Measurements from ENCODE around the gene ACO2.
"Not testable (repeated sequence)": the region's sequence is repeated elsewhere in the genome, so short reads cannot be mapped to it uniquely, and the experiment has no call there.

ACO2 gene

DNA sequence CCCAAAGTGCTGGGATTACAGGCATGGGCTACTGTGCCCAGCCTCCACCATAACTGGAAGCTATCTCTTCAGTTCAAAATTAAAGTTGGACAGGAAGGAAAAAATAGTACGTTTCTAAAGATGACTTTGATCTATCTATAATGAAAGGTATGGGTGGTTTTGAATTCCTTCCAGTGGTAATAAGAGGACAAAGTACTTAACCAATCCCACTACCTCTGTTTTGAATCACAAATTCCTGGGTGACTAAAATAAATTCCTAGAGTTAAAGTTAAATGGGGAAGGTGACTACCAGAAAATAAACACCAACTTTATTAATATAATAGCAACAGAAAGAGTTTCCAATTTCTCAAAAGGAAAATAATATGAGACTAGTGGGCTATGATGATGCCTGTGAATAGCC is 9.5 kb upstream of the ACO2 start:
- H3K27ac ChIP-seq (ENCODE audit: low read depth, low read length) = no peak overlapping the region
- no CpG with 5 or more reads among the region's 1 CpG for WGBS (ENCODE audit: extremely low coverage, insufficient coverage, insufficient read length)
- H4K12ac ChIP-seq (ENCODE audit: low read depth, low read length) = no peak overlapping the region
- no peak overlapping the region for H3K18ac ChIP-seq (ENCODE audit: low read length)
- H3K4me1 ChIP-seq (ENCODE audit: control insufficient read depth in 1 of 2, insufficient read depth in 2 of 2, low read length in 2 of 2) = no peaks in the 10 kb centered on the region
- H2BK12ac ChIP-seq (ENCODE audit: low read length) = no peak overlapping the region
- H3K23ac ChIP-seq (ENCODE audit: low read length) = no peak overlapping the region
- DNase-seq = no peak
- no peak overlapping the region for H3K9ac ChIP-seq (ENCODE audit: low read length)
- H2AK5ac ChIP-seq (ENCODE audit: low read length) = no peak overlapping the region
- no peak overlapping the region for H3K4me2 ChIP-seq (ENCODE audit: low read length)
- H3K27me3 ChIP-seq (ENCODE audit: insufficient read depth, low read length) = no peaks in the 10 kb centered on the region
- H4K91ac ChIP-seq (ENCODE audit: low read depth, low read length) = no peak overlapping the region
- H2AFZ ChIP-seq (ENCODE audit: insufficient read depth, low read length, poor library complexity) = no peak overlapping the region
- no peaks in the 10 kb centered on the region for H3K79me1 ChIP-seq (ENCODE audit: low read length)
- H2BK5ac ChIP-seq (ENCODE audit: low read depth, low read length, poor library complexity) = no peak overlapping the region
- no peak overlapping the region for H4K8ac ChIP-seq (ENCODE audit: low read depth, low read length)
- no peak overlapping the region for H3K14ac ChIP-seq (ENCODE audit: low read length)
- no peak overlapping the region for H3K4ac ChIP-seq (ENCODE audit: low read depth, low read length)
- no peak overlapping the region for H3K4me3 ChIP-seq (ENCODE audit: low read depth, low read length)
- no peak overlapping the region for H2BK120ac ChIP-seq (ENCODE audit: insufficient read depth, low read length, poor library complexity)
- H3K9me3 ChIP-seq (ENCODE audit: insufficient read depth, low read depth, low read length) = no peaks in the 10 kb centered on the region
- no peaks in the 10 kb centered on the region for H3K79me2 ChIP-seq (ENCODE audit: control insufficient read depth, insufficient read depth, low read length, poor library complexity)
- H3K36me3 ChIP-seq (ENCODE audit: control insufficient read depth in 1 of 2, insufficient read depth in 2 of 2, low read length in 2 of 2) = peaks cover 31 to 41% of the 10 kb centered on the region in 2 experiments

DNA sequence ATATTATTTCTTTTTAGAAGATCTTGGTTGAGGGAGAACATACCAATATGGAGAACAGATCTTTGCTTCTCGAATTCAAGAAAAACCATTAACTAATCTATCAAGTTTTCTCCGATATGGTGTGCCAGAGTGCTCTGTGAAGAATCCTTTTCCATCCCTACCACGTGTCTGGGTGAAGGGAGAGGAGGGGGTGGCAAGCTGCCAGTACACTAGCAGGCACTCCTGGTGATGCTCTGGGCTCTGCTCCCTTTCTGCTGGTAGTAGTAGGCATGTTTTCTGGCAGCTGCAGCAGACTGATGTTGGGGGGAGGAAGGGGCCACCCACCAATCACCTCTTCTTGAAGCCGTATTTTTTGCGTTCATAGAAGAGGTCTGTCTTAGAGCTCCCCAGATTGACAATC is 8.8 kb upstream of the ACO2 start:
- H3K4ac ChIP-seq (ENCODE audit: low read depth, low read length); H4K91ac ChIP-seq (ENCODE audit: low read depth, low read length); H3K4me3 ChIP-seq (ENCODE audit: low read depth, low read length); H2BK12ac ChIP-seq (ENCODE audit: low read length); H2BK120ac ChIP-seq (ENCODE audit: insufficient read depth, low read length, poor library complexity); H3K27me3 ChIP-seq (ENCODE audit: insufficient read depth, low read length); H4K8ac ChIP-seq (ENCODE audit: low read depth, low read length); H2BK5ac ChIP-seq (ENCODE audit: low read depth, low read length, poor library complexity); H2AFZ ChIP-seq (ENCODE audit: insufficient read depth, low read length, poor library complexity); H2AK5ac ChIP-seq (ENCODE audit: low read length); H3K18ac ChIP-seq (ENCODE audit: low read length); H3K14ac ChIP-seq (ENCODE audit: low read length); H3K79me2 ChIP-seq (ENCODE audit: control insufficient read depth, insufficient read depth, low read length, poor library complexity); H3K27ac ChIP-seq (ENCODE audit: low read depth, low read length); DNase-seq; H4K12ac ChIP-seq (ENCODE audit: low read depth, low read length); H3K79me1 ChIP-seq (ENCODE audit: low read length); H3K4me2 ChIP-seq (ENCODE audit: low read length); H3K23ac ChIP-seq (ENCODE audit: low read length); H3K4me1 ChIP-seq (ENCODE audit: control insufficient read depth in 1 of 2, insufficient read depth in 2 of 2, low read length in 2 of 2); H3K9me3 ChIP-seq (ENCODE audit: insufficient read depth, low read depth, low read length); H3K9ac ChIP-seq (ENCODE audit: low read length): not testable (repeated sequence)
- no CpG with 5 or more reads among the region's 5 CpGs for WGBS (ENCODE audit: extremely low coverage, insufficient coverage, insufficient read length)
- peaks cover 32 to 46% of the 10 kb centered on the region in 2 experiments for H3K36me3 ChIP-seq (ENCODE audit: control insufficient read depth in 1 of 2, insufficient read depth in 2 of 2, low read length in 2 of 2)

DNA sequence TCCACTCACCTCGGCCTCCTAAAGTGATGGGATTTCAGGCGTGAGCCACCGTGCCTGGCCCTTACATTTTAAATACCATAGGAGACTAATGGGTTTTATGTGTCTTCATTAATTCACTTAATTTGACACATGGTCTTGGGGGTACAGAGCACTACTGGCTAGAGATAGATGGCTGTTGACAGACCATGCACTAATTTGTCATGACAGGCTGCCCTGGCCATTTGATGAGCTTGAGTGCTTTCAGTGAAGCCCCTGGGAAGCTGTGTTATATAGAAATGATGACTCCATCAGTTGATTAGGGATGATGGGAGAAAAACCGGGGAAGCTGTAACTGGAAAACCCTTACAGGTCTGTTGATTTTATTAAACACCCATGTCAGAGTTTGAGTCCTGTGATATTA is 7.0 kb upstream of the ACO2 start:
- no peak overlapping the region for H2AK5ac ChIP-seq (ENCODE audit: low read length)
- H2AFZ ChIP-seq (ENCODE audit: insufficient read depth, low read length, poor library complexity) = no peak overlapping the region
- no peak overlapping the region for H3K23ac ChIP-seq (ENCODE audit: low read length)
- no peaks in the 10 kb centered on the region for H3K4me1 ChIP-seq (ENCODE audit: control insufficient read depth in 1 of 2, insufficient read depth in 2 of 2, low read length in 2 of 2)
- H3K4ac ChIP-seq (ENCODE audit: low read depth, low read length) = no peak overlapping the region
- no peak overlapping the region for H3K18ac ChIP-seq (ENCODE audit: low read length)
- no peak for DNase-seq
- no peaks in the 10 kb centered on the region for H3K79me2 ChIP-seq (ENCODE audit: control insufficient read depth, insufficient read depth, low read length, poor library complexity)
- no peak overlapping the region for H2BK12ac ChIP-seq (ENCODE audit: low read length)
- no CpG with 5 or more reads among the region's 4 CpGs for WGBS (ENCODE audit: extremely low coverage, insufficient coverage, insufficient read length)
- H3K79me1 ChIP-seq (ENCODE audit: low read length) = no peaks in the 10 kb centered on the region
- H3K9me3 ChIP-seq (ENCODE audit: insufficient read depth, low read depth, low read length) = no peaks in the 10 kb centered on the region
- H3K27ac ChIP-seq (ENCODE audit: low read depth, low read length) = no peak overlapping the region
- no peak overlapping the region for H2BK120ac ChIP-seq (ENCODE audit: insufficient read depth, low read length, poor library complexity)
- H4K8ac ChIP-seq (ENCODE audit: low read depth, low read length) = no peak overlapping the region
- H3K27me3 ChIP-seq (ENCODE audit: insufficient read depth, low read length) = no peaks in the 10 kb centered on the region
- no peak overlapping the region for H3K9ac ChIP-seq (ENCODE audit: low read length)
- H3K4me3 ChIP-seq (ENCODE audit: low read depth, low read length) = no peak overlapping the region
- H4K91ac ChIP-seq (ENCODE audit: low read depth, low read length) = no peak overlapping the region
- H4K12ac ChIP-seq (ENCODE audit: low read depth, low read length) = no peak overlapping the region
- H2BK5ac ChIP-seq (ENCODE audit: low read depth, low read length, poor library complexity) = no peak overlapping the region
- no peak overlapping the region for H3K4me2 ChIP-seq (ENCODE audit: low read length)
- no peak overlapping the region for H3K14ac ChIP-seq (ENCODE audit: low read length)
- H3K36me3 ChIP-seq (ENCODE audit: control insufficient read depth in 1 of 2, insufficient read depth in 2 of 2, low read length in 2 of 2) = peaks cover 43 to 59% of the 10 kb centered on the region in 2 experiments

DNA sequence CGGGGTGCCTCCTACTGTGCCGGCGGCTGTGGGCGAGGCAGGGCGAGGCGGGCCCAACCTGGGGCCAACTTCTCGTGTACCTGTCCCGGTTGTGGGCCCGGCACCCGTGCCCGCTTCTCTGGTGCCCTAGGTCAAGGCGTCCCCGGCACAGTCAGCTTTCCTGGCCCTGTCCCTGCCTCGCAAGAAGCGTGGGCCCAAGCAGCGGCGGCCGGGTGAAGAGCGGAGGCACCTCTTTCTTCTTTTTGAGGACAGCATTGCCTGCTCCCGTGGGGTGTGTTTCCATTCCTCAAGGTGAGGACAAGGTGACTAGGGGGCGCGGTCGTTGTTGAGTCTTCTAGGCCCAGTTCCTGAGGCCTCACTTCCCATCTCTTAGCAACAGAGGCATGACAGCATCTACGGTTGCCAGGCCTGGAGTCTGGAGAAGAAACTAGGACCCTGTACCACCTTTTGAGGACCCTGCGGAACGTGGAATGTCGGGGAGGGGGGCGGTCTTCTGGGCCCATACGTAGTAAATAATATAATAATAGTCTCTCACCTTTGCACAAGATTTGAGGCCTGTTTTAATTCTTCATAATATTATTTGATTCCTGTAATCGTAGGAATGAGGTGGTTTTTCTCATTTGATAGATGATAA is 418 bp downstream of the ACO2 start:
- H3K9ac ChIP-seq (ENCODE audit: low read length) = peak overlapping the region; percentile 6
- no peak overlapping the region for H2BK12ac ChIP-seq (ENCODE audit: low read length)
- H3K4me1 ChIP-seq (ENCODE audit: control insufficient read depth in 1 of 2, insufficient read depth in 2 of 2, low read length in 2 of 2) = peaks cover 4 to 10% of the 10 kb centered on the region in 2 experiments
- H3K27ac ChIP-seq (ENCODE audit: low read depth, low read length) = peak overlapping the region; percentile 48
- no peak for DNase-seq
- H3K79me2 ChIP-seq (ENCODE audit: control insufficient read depth, insufficient read depth, low read length, poor library complexity) = peaks cover 10% of the 10 kb centered on the region
- peak overlapping the region; percentile 92 for H2AFZ ChIP-seq (ENCODE audit: insufficient read depth, low read length, poor library complexity)
- H2BK120ac ChIP-seq (ENCODE audit: insufficient read depth, low read length, poor library complexity) = peak overlapping the region; percentile 34
- peak overlapping the region; percentile 98 for H4K8ac ChIP-seq (ENCODE audit: low read depth, low read length)
- peak overlapping the region; percentile 93 for H4K91ac ChIP-seq (ENCODE audit: low read depth, low read length)
- H3K36me3 ChIP-seq (ENCODE audit: control insufficient read depth in 1 of 2, insufficient read depth in 2 of 2, low read length in 2 of 2) = peaks cover 16 to 26% of the 10 kb centered on the region in 2 experiments
- peak overlapping the region; percentile 84 for H2BK5ac ChIP-seq (ENCODE audit: low read depth, low read length, poor library complexity)
- WGBS (ENCODE audit: extremely low coverage, insufficient coverage, insufficient read length) = no CpG with 5 or more reads among the region's 30 CpGs
- H4K12ac ChIP-seq (ENCODE audit: low read depth, low read length) = peak overlapping the region; percentile 89
- peak overlapping the region; percentile 98 for H3K4ac ChIP-seq (ENCODE audit: low read depth, low read length)
- peaks cover 9% of the 10 kb centered on the region for H3K79me1 ChIP-seq (ENCODE audit: low read length)
- peak overlapping the region; percentile 84 for H3K18ac ChIP-seq (ENCODE audit: low read length)
- H3K4me2 ChIP-seq (ENCODE audit: low read length) = peak overlapping the region; percentile 91
- H3K27me3 ChIP-seq (ENCODE audit: insufficient read depth, low read length) = no peaks in the 10 kb centered on the region
- no peaks in the 10 kb centered on the region for H3K9me3 ChIP-seq (ENCODE audit: insufficient read depth, low read depth, low read length)
- H2AK5ac ChIP-seq (ENCODE audit: low read length) = peak overlapping the region; percentile 85
- no peak overlapping the region for H3K23ac ChIP-seq (ENCODE audit: low read length)
- H3K4me3 ChIP-seq (ENCODE audit: low read depth, low read length) = peak overlapping the region; percentile 91
- H3K14ac ChIP-seq (ENCODE audit: low read length) = peak overlapping the region; percentile 91

Measured in trophoblast cell (in vitro differentiated cells and primary cell).